ENCODE data around the gene NGLY1. TPM values are rescaled to one million over a fixed set of nuclear protein-coding genes. Genes with fewer than 3 reads are reported as not detected.

The NGLY1 gene
- total and polyA plus RNA-seq, 9 of the 15 experiments (the other 6 are each of a cell fraction or from before 2014, with no cell fraction given) = 52.2 to 124 (median 87.6) TPM

DNA sequence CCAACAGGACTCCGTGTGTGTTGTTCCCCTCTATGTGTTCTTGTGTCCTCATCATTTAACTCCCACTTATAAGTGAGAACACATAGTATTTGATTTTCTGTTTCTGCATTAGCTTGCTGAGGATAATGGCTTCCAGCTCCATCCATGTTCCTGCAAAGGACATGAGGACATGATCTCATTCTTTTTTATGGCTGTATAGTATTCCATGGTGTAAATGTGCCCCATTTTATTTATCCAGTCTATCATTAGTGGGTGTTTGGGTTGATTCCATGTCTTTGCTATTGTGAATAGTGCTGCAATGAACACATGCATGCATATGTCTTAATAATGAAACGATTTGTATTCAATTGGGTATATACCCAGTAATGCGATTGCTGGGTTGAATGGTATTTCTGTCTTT, 90.0 kb downstream of the NGLY1 start:
- in situ Hi-C loops (cut with MboI) = no loop called here
- H3K36me3 ChIP-seq (ENCODE audit: control insufficient read depth, insufficient read depth, low read length) = no peaks in the 10 kb centered on the region
- H2AFZ ChIP-seq (ENCODE audit: low read depth, low read length) = no peak overlapping the region
- ChIA-PET POLR2A (no interaction called here), CTCF (ENCODE audit: low intra/inter-chr PET ratio) (no interaction called here)
- no peaks in the 10 kb centered on the region for H3K4me1 ChIP-seq (replicated peaks in 1 of 2; ENCODE audit: control insufficient read depth in 2 of 2, insufficient read depth in 2 of 2, low read length in 2 of 2)
- no peaks in the 10 kb centered on the region for H3K9me3 ChIP-seq (replicated peaks; ENCODE audit: control insufficient read depth, insufficient read depth, low read depth, low read length)
- WGBS (ENCODE audit: insufficient coverage, low coverage, missing lambda C conversion rate) = 7% methylated on average over 3 of the region's 3 CpGs
- BruUV-seq (replicated peaks) = no TSS peak
- DNase-seq (ENCODE audit: extremely low read depth in 1 of 4, low spot score in 3 of 4) = no peak
- no peak for FAIRE-seq
- H3K79me2 ChIP-seq (ENCODE audit: control insufficient read depth, insufficient read depth, low read length) = no peaks in the 10 kb centered on the region
- no peak for TF ChIP-seq PCBP1 (IDR thresholded peaks at IDR 0.05; ENCODE audit: low read depth, low read length, poor library complexity, severe bottlenecking)
- TF ChIP-seq, protein P1, sequence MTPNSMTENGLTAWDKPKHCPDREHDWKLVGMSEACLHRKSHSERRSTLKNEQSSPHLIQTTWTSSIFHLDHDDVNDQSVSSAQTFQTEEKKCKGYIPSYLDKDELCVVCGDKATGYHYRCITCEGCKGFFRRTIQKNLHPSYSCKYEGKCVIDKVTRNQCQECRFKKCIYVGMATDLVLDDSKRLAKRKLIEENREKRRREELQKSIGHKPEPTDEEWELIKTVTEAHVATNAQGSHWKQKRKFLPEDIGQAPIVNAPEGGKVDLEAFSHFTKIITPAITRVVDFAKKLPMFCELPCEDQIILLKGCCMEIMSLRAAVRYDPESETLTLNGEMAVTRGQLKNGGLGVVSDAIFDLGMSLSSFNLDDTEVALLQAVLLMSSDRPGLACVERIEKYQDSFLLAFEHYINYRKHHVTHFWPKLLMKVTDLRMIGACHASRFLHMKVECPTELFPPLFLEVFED (CRISPR knock-in tag; conservative IDR thresholded peaks at IDR 0.05) = no peak
- no peak for TF ChIP-seq FOXP1 (CRISPR knock-in tag; IDR thresholded peaks at IDR 0.05)
- no peak for TF ChIP-seq TSC22D4 (tag; IDR thresholded peaks at IDR 0.05)
- TF ChIP-seq, protein P2, sequence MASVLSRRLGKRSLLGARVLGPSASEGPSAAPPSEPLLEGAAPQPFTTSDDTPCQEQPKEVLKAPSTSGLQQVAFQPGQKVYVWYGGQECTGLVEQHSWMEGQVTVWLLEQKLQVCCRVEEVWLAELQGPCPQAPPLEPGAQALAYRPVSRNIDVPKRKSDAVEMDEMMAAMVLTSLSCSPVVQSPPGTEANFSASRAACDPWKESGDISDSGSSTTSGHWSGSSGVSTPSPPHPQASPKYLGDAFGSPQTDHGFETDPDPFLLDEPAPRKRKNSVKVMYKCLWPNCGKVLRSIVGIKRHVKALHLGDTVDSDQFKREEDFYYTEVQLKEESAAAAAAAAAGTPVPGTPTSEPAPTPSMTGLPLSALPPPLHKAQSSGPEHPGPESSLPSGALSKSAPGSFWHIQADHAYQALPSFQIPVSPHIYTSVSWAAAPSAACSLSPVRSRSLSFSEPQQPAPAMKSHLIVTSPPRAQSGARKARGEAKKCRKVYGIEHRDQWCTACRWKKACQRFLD (CRISPR knock-in tag; IDR thresholded peaks at IDR 0.05) = no peak
- TF ChIP-seq RBM39 (optimal IDR thresholded peaks at IDR 0.05; ENCODE audit: low read depth, low read length) = no peak
- peak; percentile 37; the same call in 1 of the 2 replicates for TF ChIP-seq BCOR (IDR thresholded peaks at IDR 0.05)
- peak; percentile 89 for TF ChIP-seq ZNF146 (CRISPR knock-in tag; IDR thresholded peaks at IDR 0.05; ENCODE audit: unreplicated experiment)
- TF ChIP-seq, protein P3, sequence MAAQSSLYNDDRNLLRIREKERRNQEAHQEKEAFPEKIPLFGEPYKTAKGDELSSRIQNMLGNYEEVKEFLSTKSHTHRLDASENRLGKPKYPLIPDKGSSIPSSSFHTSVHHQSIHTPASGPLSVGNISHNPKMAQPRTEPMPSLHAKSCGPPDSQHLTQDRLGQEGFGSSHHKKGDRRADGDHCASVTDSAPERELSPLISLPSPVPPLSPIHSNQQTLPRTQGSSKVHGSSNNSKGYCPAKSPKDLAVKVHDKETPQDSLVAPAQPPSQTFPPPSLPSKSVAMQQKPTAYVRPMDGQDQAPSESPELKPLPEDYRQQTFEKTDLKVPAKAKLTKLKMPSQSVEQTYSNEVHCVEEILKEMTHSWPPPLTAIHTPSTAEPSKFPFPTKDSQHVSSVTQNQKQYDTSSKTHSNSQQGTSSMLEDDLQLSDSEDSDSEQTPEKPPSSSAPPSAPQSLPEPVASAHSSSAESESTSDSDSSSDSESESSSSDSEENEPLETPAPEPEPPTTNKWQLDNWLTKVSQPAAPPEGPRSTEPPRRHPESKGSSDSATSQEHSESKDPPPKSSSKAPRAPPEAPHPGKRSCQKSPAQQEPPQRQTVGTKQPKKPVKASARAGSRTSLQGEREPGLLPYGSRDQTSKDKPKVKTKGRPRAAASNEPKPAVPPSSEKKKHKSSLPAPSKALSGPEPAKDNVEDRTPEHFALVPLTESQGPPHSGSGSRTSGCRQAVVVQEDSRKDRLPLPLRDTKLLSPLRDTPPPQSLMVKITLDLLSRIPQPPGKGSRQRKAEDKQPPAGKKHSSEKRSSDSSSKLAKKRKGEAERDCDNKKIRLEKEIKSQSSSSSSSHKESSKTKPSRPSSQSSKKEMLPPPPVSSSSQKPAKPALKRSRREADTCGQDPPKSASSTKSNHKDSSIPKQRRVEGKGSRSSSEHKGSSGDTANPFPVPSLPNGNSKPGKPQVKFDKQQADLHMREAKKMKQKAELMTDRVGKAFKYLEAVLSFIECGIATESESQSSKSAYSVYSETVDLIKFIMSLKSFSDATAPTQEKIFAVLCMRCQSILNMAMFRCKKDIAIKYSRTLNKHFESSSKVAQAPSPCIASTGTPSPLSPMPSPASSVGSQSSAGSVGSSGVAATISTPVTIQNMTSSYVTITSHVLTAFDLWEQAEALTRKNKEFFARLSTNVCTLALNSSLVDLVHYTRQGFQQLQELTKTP (IDR thresholded peaks at IDR 0.05; ENCODE audit: low read depth in 1 of 2, partially characterized antibody in 2 of 2) = no peak
- H3K9me1 ChIP-seq (ENCODE audit: control insufficient read depth, insufficient read depth, low read length) = no peaks in the 10 kb centered on the region
- no peaks in the 10 kb centered on the region for H4K20me1 ChIP-seq (replicated peaks; ENCODE audit: control insufficient read depth, insufficient read depth, low read length)
- peaks cover 12 to 19% of the 10 kb centered on the region in 2 experiments for H3K27me3 ChIP-seq (ENCODE audit: control insufficient read depth in 2 of 2, insufficient read depth in 2 of 2, low read length in 2 of 2)
- intact Hi-C loops (cut with micrococcal nuclease) = no loop called here
- no peak overlapping the region for H3K4me3 ChIP-seq
- H3K27ac ChIP-seq (ENCODE audit: extremely low read depth, low read depth, low read length) = no peak overlapping the region
- no peak overlapping the region for H3K9ac ChIP-seq (ENCODE audit: insufficient read depth in 1 of 2, low read depth in 2 of 2, low read length in 2 of 2)
- H3K4me2 ChIP-seq (ENCODE audit: insufficient read depth, low read length) = no peak overlapping the region
- ATAC-seq = no peak
